HG02610 (cell line): Measurements from ENCODE around the gene SERF1B.
"Not testable (repeated sequence)": the region's sequence is repeated elsewhere in the genome, so short reads cannot be mapped to it uniquely, and the experiment has no call there.

Source experiments
- ATAC-seq: cut with Tn5 transposase; IDR thresholded peaks from one replicate; pipeline ENCODE4 v1.9.1; 2021; ENCODE audit warnings: mild to moderate bottlenecking, moderate library complexity; ENCODE audit not compliant: unreplicated experiment

The SERF1B gene

DNA sequence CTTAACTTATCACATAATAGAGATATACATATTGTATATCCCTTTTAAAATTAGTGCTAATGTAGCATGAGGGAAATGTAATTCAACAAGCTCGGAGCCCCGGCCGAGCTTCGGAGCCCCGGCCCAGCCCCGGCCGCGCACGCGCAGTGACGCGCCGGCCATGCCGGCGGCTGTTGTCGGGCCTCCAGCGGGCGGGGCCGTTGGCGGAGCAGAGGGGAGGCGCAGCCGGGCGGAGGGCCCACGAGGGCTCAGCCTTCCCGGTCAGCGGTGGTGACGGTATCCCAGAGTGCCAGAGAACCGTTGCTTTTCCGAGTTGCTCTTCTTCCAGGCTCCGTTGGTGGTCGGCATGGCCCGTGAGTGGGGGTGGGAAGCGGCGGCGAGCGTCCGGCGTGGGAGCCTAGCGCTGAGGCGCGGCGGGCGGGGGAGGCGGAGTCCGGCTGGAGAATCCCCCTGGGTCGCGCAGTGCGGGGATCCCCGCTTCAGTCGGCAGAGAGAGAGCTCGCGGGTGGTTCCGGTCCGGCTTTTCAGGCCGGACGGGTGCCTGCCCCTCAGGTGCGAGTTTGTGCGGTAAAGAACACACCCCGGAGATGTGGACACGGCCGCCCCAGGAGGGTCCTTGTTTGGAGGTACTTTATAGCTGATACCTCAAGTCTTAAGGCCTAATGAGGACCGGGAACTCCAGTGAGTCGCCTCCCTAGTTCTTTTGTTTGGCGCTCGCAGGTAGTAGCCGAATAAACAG is at the start of gene SERF1B:
SERF1B (plus strand) TSS at position 146 of the 739 bp plus-strand sequence; CDS start at position 347, 201 bp downstream.
- peak; percentile 89 for ATAC-seq

DNA sequence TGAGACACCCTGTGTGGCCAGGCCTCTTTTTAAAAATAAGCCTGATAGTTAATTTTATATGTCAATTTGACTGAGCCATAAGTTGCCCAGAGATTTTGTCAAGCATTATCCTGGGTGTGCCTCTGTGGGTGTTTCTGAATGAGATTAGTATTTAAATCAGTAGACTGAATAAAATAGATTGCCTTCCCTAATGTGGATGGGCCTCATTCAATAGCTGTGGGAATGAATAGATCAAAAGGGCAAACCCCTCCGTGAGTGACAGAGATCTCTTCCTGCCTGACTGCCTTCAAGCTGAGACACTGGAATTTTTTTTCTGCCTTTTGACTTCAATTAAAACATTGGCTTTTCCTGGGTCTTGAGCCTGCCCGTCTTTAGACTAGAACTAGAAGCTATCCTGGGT is 33.3 kb upstream of the SERF1B start:
- not testable (repeated sequence) for ATAC-seq

GRCh38 chr5:69995535-69995934 is 29.5 kb upstream of the SERF1B start:
- peak; percentile 78 for ATAC-seq

- not testable (repeated sequence) for ATAC-seq
Observed at GRCh38 chr5:70020660-70021059, 4.4 kb upstream of the SERF1B start.

GRCh38 chr5:70025845-70026145 is 744 bp downstream of the SERF1B start:
- peak; percentile 12 for ATAC-seq

GRCh38 chr5:70031204-70031603 is 6.2 kb downstream of the SERF1B start:
- not testable (repeated sequence) for ATAC-seq

GRCh38 chr5:70041411-70041810 is 16.4 kb downstream of the SERF1B start:
- ATAC-seq = not testable (repeated sequence)

GRCh38 chr5:70049790-70050142 is 24.7 kb downstream of the SERF1B start:
- ATAC-seq = not testable (repeated sequence)

GRCh38 chr5:70056289-70056942 is 31.4 kb downstream of the SERF1B start:
- not testable (repeated sequence) for ATAC-seq

- not testable (repeated sequence) for ATAC-seq
Observed at GRCh38 chr5:70057140-70057539, 32.1 kb downstream of the SERF1B start.

- not testable (repeated sequence) for ATAC-seq
Observed at GRCh38 chr5:70077632-70078031, 52.6 kb downstream of the SERF1B start.

GRCh38 chr5:70088907-70089464 is 63.9 kb downstream of the SERF1B start:
- not testable (repeated sequence) for ATAC-seq

GRCh38 chr5:70091776-70092175 is 66.7 kb downstream of the SERF1B start:
- not testable (repeated sequence) for ATAC-seq
